PC-3 (cell line): Measurements from ENCODE around the gene ZSCAN12. TPM values are rescaled to one million over a fixed set of nuclear protein-coding genes. Genes with fewer than 3 reads are reported as not detected.
"Not testable (repeated sequence)": the region's sequence is repeated elsewhere in the genome, so short reads cannot be mapped to it uniquely, and the experiment has no call there.

Experiments
- ATAC-seq: fragments of 200-7000 bp; cut with Tn5 transposase; 2 replicates; pipeline ENCODE4 v1.9.1; 2020; ENCODE audit warnings: mild to moderate bottlenecking, moderate library complexity
- BruUV-seq: library from RNA; stranded (reverse); fragments of 400-500 nt; replicated peaks from 2 replicates; lab custom pipeline; 2021; lab: Mats Ljungman, UMichigan
- CTCF ChIA-PET: fragments of 300-600 bp; sonication (Branson Sonifier 250); formaldehyde crosslinking; loops from one replicate; lab custom pipeline; 2022; ENCODE audit warnings: antibody characterized with exemption; lab: Charles Lee
- POLR2A ChIA-PET: fragments of 300-600 bp; sonication (Branson Sonifier 250); formaldehyde crosslinking; loops from one replicate; lab custom pipeline; 2022; ENCODE audit warnings: antibody characterized with exemption; ENCODE audit not compliant: unreplicated experiment; lab: Charles Lee
- DNase-seq: peaks from one replicate; pipeline ENCODE4 v3.0.0-alpha.2; 2015
- H2AFZ ChIP-seq: fragments of 300-600 bp; sonication (generic); 2 replicates; pipeline ENCODE4 v1.6.0; 2016; ENCODE audit warnings: antibody characterized with exemption, low read length
- H3F3A ChIP-seq: fragments of 300-600 bp; sonication (generic); one replicate; pipeline ENCODE4 v1.6.0; 2017; ENCODE audit warnings: antibody characterized with exemption, low read length, control low read depth, mild to moderate bottlenecking; ENCODE audit not compliant: unreplicated experiment
- H3K27ac ChIP-seq: fragments of 300-600 bp; sonication (generic); 2 replicates; pipeline ENCODE4 v1.5.1; 2016; ENCODE audit warnings: mild to moderate bottlenecking, low read length
- H3K27me3 ChIP-seq: fragments of 300-600 bp; sonication (generic); 2 replicates; pipeline ENCODE4 v1.6.1; 2016; ENCODE audit warnings: low read length, mixed read lengths
- H3K36me3 ChIP-seq: fragments of 300-600 bp; sonication (generic); 2 replicates; pipeline ENCODE4 v1.6.1; 2016; ENCODE audit warnings: low read depth, mixed run types, low read length, mixed read lengths
- H3K4me1 ChIP-seq: fragments of 300-600 bp; sonication (generic); 2 replicates; pipeline ENCODE4 v1.5.1; 2016; ENCODE audit warnings: low read length; ENCODE audit not compliant: insufficient read depth
- H3K4me2 ChIP-seq: fragments of 300-600 bp; sonication (generic); 2 replicates; pipeline ENCODE4 v1.6.0; 2016; ENCODE audit warnings: low read length
- H3K4me3 ChIP-seq: fragments of 300-600 bp; sonication (generic); 2 replicates; pipeline ENCODE4 v1.5.1; 2016; ENCODE audit warnings: mild to moderate bottlenecking, low read length, mixed read lengths
- H3K79me2 ChIP-seq: fragments of 300-600 bp; sonication (generic); 2 replicates; pipeline ENCODE4 v1.6.1; 2017; ENCODE audit warnings: low read length, mixed read lengths
- H3K9ac ChIP-seq: fragments of 300-600 bp; sonication (generic); 2 replicates; pipeline ENCODE4 v1.6.0; 2016; ENCODE audit warnings: mild to moderate bottlenecking, low read length
- H3K9me2 ChIP-seq: fragments of 300-600 bp; sonication (generic); replicated peaks from 2 replicates; pipeline ENCODE4 v1.6.1; 2016; ENCODE audit warnings: mixed run types, low read length, mixed read lengths
- H3K9me3 ChIP-seq: fragments of 300-600 bp; sonication (generic); 2 replicates; pipeline ENCODE4 v1.6.1; 2016; ENCODE audit warnings: low read length, mixed read lengths
- H4K20me1 ChIP-seq: fragments of 300-600 bp; sonication (generic); 2 replicates; pipeline ENCODE4 v1.6.1; 2016; ENCODE audit warnings: low read length, mixed read lengths
- CTCF ChIP-seq: fragments of 300-600 bp; sonication (generic); conservative IDR thresholded peaks from 2 replicates; pipeline ENCODE4 v1.5.1; 2017; ENCODE audit warnings: antibody characterized with exemption, low read depth, mild to moderate bottlenecking, low read length
- EZH2 ChIP-seq: fragments of 300-600 bp; sonication (generic); IDR thresholded peaks from one replicate; pipeline ENCODE4 v1.6.1; 2017; ENCODE audit warnings: antibody characterized with exemption, mild to moderate bottlenecking, low read length; ENCODE audit not compliant: unreplicated experiment
- EZH2phosphoT487 ChIP-seq: fragments of 300-600 bp; sonication (generic); IDR thresholded peaks from 2 replicates; pipeline ENCODE4 v1.6.1; 2018; ENCODE audit warnings: mild to moderate bottlenecking, antibody characterized with exemption, low read length, borderline replicate concordance
- intact Hi-C: fragments of 100-400 bp; cut with micrococcal nuclease; formaldehyde crosslinking; loops from 2 replicates; pipeline ENCODE4 v1.9.0; 2023
- total RNA-seq: library from RNA; depleted of rRNA; stranded (reverse); fragments of >200 nt; gene quantifications from 2 replicates; pipeline ENCODE4 v1.2.3, GENCODE V29; 2014

ZSCAN12 gene
- total RNA-seq, 1 experiment from 2014 or later: 0.95 TPM

GRCh38 chr6:28360961-28361360, 38.6 kb downstream of the ZSCAN12 start:
- Histone ChIP-seq H3K9ac (no peak overlapping the region), H3K9me2 (no peaks in the 10 kb centered on the region)
- CTCF ChIA-PET: no interaction called here

GRCh38 chr6:28359562-28359961, 40.0 kb downstream of the ZSCAN12 start:
- H3K9ac ChIP-seq, BruUV-seq, H3K27me3 ChIP-seq, ATAC-seq, H3K4me3 ChIP-seq, DNase-seq, H3K27ac ChIP-seq, H3K9me3 ChIP-seq, H3K4me2 ChIP-seq, H4K20me1 ChIP-seq, H3F3A ChIP-seq, POLR2A ChIA-PET, H2AFZ ChIP-seq, H3K9me2 ChIP-seq, H3K36me3 ChIP-seq: not testable (repeated sequence)
- H3K79me2 ChIP-seq: peaks cover 14% of the 10 kb centered on the region; the same call in 1 of the 2 replicates
- intact Hi-C loops: loop anchor here (10.0 kb wide), 1 partner anchor 455 kb away; no protein-coding TSS in a partner anchor
- CTCF ChIA-PET: interaction anchor here (0.6 kb wide), 1 partner anchor 80 kb away, joined by 3 read pairs; no protein-coding TSS in a partner anchor
- H3K4me1 ChIP-seq: peaks cover 26% of the 10 kb centered on the region

More at GRCh38 chr6:28360961-28361360, 38.6 kb downstream of the ZSCAN12 start:
- no peak overlapping the region for H2AFZ ChIP-seq
- ATAC-seq (no peak), DNase-seq (no peak)
- no peaks in the 10 kb centered on the region for H3K27me3 ChIP-seq
- H3K36me3 ChIP-seq: peaks cover 14% of the 10 kb centered on the region
- POLR2A ChIA-PET: no interaction called here
- intact Hi-C loops: no loop called here
- H3K4me2 ChIP-seq: no peak overlapping the region
- no TSS peak for BruUV-seq
- no peak for TF ChIP-seq EZH2phosphoT487
- TF ChIP-seq EZH2: no peak
- TF ChIP-seq CTCF: no peak
- H3K27ac ChIP-seq: no peak overlapping the region
- H4K20me1 ChIP-seq: no peaks in the 10 kb centered on the region
- H3K4me1 ChIP-seq: peaks cover 13% of the 10 kb centered on the region
- no peaks in the 10 kb centered on the region for H3K9me3 ChIP-seq
- 0 out of 2 replicates have a peak, but pooled peaks cover 5% of the 10 kb centered on the region for H3K79me2 ChIP-seq
- H3K4me3 ChIP-seq: no peak overlapping the region
- H3F3A ChIP-seq: no peaks in the 10 kb centered on the region

GRCh38 chr6:28357036-28357435, 42.5 kb downstream of the ZSCAN12 start:
- Histone ChIP-seq H2AFZ (peak overlapping the region; percentile 87; the same call in 1 of the 2 replicates), H3K4me2 (peak overlapping the region; percentile 92; the same call in 1 of the 2 replicates), H4K20me1 (no peaks in the 10 kb centered on the region), H3K27me3 (no peaks in the 10 kb centered on the region), H3K9ac (peak overlapping the region; percentile 63; the same call in 1 of the 2 replicates), H3K9me3 (no peaks in the 10 kb centered on the region), H3K36me3 (peaks cover 8% of the 10 kb centered on the region), H3K4me3 (no peak overlapping the region), H3K27ac (peak overlapping the region; percentile 87), H3K79me2 (peaks cover 32% of the 10 kb centered on the region), H3K9me2 (no peaks in the 10 kb centered on the region), H3F3A (no peaks in the 10 kb centered on the region), H3K4me1 (peaks cover 39% of the 10 kb centered on the region)
- peak; percentile 42 for DNase-seq
- ChIA-PET POLR2A (no interaction called here), CTCF (interaction anchor here (0.6 kb wide), 1 partner anchor 1188 kb away, joined by 3 read pairs; no protein-coding TSS in a partner anchor)
- BruUV-seq: no TSS peak
- TF ChIP-seq CTCF (no peak), EZH2 (no peak), EZH2phosphoT487 (no peak)
- no peak for ATAC-seq
- intact Hi-C loops: loop anchor here (10.0 kb wide), 1 partner anchor 452 kb away; no protein-coding TSS in a partner anchor
